HEK293 (cell line): Measurements from ENCODE around the gene RPS6KA1.

ENCODE experiments used
- ATF2 ChIP-seq: fragments of 450-650 bp; formaldehyde crosslinking; IDR thresholded peaks from 2 replicates; pipeline ENCODE4 v1.5.1; 2016; ENCODE audit warnings: missing biosample characterization, missing genetic modification characterization, low read depth
- ZBTB8A ChIP-seq: fragments of 450-650 bp; formaldehyde crosslinking; IDR thresholded peaks from 2 replicates; pipeline ENCODE4 v1.5.1; 2016; ENCODE audit warnings: missing biosample characterization, missing genetic modification characterization
- ZNF280D ChIP-seq: fragments of 450-650 bp; formaldehyde crosslinking; IDR thresholded peaks from 2 replicates; pipeline ENCODE4 v1.5.1; 2016; ENCODE audit warnings: missing biosample characterization, missing genetic modification characterization
- ZNF37A ChIP-seq: fragments of 450-650 bp; IDR thresholded peaks from 2 replicates; pipeline ENCODE4 v1.5.1; 2018; ENCODE audit warnings: missing biosample characterization, missing genetic modification characterization
- ZNF621 ChIP-seq: fragments of 450-650 bp; formaldehyde crosslinking; IDR thresholded peaks from 2 replicates; pipeline ENCODE4 v1.5.1; 2017; ENCODE audit warnings: missing biosample characterization, missing genetic modification characterization
- ZNF768 ChIP-seq: fragments of 450-650 bp; formaldehyde crosslinking; IDR thresholded peaks from 2 replicates; pipeline ENCODE4 v1.5.1; 2018; ENCODE audit warnings: missing biosample characterization, mild to moderate bottlenecking, missing genetic modification characterization
- TF ChIP-seq, protein P1 (sequence below): fragments of 450-650 bp; IDR thresholded peaks from 2 replicates; pipeline ENCODE4 v1.5.1; 2018; ENCODE audit warnings: missing biosample characterization, mild to moderate bottlenecking, missing genetic modification characterization
- TF ChIP-seq, protein P2 (sequence below): fragments of 450-650 bp; formaldehyde crosslinking; IDR thresholded peaks from 2 replicates; pipeline ENCODE4 v1.5.1; 2016; ENCODE audit warnings: missing biosample characterization, missing genetic modification characterization
- TF ChIP-seq, protein P3 (sequence below): fragments of 450-650 bp; formaldehyde crosslinking; IDR thresholded peaks from 2 replicates; pipeline ENCODE4 v1.5.1; 2017; ENCODE audit warnings: missing biosample characterization, mild to moderate bottlenecking, missing genetic modification characterization, moderate library complexity
- TF ChIP-seq, protein P4 (sequence below): fragments of 450-650 bp; formaldehyde crosslinking; IDR thresholded peaks from 2 replicates; pipeline ENCODE4 v1.5.1; 2016; ENCODE audit warnings: missing biosample characterization, missing genetic modification characterization, low read depth

- TF ChIP-seq, protein P1, sequence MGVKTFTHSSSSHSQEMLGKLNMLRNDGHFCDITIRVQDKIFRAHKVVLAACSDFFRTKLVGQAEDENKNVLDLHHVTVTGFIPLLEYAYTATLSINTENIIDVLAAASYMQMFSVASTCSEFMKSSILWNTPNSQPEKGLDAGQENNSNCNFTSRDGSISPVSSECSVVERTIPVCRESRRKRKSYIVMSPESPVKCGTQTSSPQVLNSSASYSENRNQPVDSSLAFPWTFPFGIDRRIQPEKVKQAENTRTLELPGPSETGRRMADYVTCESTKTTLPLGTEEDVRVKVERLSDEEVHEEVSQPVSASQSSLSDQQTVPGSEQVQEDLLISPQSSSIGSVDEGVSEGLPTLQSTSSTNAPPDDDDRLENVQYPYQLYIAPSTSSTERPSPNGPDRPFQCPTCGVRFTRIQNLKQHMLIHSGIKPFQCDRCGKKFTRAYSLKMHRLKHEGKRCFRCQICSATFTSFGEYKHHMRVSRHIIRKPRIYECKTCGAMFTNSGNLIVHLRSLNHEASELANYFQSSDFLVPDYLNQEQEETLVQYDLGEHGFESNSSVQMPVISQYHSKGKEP (tag by site-specific recombination): no peak
- TF ChIP-seq ATF2 (tag by site-specific recombination) (no peak), ZNF37A (tag by site-specific recombination) (no peak), ZNF621 (tag by site-specific recombination) (no peak), ZNF768 (tag by site-specific recombination) (no peak), ZNF280D (tag by site-specific recombination) (no peak), ZBTB8A (tag by site-specific recombination) (no peak)
- TF ChIP-seq, protein P2, sequence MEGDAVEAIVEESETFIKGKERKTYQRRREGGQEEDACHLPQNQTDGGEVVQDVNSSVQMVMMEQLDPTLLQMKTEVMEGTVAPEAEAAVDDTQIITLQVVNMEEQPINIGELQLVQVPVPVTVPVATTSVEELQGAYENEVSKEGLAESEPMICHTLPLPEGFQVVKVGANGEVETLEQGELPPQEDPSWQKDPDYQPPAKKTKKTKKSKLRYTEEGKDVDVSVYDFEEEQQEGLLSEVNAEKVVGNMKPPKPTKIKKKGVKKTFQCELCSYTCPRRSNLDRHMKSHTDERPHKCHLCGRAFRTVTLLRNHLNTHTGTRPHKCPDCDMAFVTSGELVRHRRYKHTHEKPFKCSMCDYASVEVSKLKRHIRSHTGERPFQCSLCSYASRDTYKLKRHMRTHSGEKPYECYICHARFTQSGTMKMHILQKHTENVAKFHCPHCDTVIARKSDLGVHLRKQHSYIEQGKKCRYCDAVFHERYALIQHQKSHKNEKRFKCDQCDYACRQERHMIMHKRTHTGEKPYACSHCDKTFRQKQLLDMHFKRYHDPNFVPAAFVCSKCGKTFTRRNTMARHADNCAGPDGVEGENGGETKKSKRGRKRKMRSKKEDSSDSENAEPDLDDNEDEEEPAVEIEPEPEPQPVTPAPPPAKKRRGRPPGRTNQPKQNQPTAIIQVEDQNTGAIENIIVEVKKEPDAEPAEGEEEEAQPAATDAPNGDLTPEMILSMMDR: no peak
- TF ChIP-seq, protein P3, sequence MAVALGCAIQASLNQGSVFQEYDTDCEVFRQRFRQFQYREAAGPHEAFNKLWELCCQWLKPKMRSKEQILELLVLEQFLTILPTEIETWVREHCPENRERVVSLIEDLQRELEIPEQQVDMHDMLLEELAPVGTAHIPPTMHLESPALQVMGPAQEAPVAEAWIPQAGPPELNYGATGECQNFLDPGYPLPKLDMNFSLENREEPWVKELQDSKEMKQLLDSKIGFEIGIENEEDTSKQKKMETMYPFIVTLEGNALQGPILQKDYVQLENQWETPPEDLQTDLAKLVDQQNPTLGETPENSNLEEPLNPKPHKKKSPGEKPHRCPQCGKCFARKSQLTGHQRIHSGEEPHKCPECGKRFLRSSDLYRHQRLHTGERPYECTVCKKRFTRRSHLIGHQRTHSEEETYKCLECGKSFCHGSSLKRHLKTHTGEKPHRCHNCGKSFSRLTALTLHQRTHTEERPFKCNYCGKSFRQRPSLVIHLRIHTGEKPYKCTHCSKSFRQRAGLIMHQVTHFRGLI: no peak
- TF ChIP-seq, protein P4, sequence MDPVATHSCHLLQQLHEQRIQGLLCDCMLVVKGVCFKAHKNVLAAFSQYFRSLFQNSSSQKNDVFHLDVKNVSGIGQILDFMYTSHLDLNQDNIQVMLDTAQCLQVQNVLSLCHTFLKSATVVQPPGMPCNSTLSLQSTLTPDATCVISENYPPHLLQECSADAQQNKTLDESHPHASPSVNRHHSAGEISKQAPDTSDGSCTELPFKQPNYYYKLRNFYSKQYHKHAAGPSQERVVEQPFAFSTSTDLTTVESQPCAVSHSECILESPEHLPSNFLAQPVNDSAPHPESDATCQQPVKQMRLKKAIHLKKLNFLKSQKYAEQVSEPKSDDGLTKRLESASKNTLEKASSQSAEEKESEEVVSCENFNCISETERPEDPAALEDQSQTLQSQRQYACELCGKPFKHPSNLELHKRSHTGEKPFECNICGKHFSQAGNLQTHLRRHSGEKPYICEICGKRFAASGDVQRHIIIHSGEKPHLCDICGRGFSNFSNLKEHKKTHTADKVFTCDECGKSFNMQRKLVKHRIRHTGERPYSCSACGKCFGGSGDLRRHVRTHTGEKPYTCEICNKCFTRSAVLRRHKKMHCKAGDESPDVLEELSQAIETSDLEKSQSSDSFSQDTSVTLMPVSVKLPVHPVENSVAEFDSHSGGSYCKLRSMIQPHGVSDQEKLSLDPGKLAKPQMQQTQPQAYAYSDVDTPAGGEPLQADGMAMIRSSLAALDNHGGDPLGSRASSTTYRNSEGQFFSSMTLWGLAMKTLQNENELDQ (tag by site-specific recombination): no peak
These were observed 19.3 kb downstream of the RPS6KA1 start for GRCh38 chr1:26548841-26549240.
